Panc1 (cell line): ENCODE data around the gene PRR35. TPM values are rescaled to one million over a fixed set of nuclear protein-coding genes. Genes with fewer than 3 reads are reported as not detected.

ENCODE experiments used
- ATAC-seq: fragments of 200-7000 bp; cut with Tn5 transposase; 2 replicates; pipeline ENCODE4 v1.9.1; 2020; ENCODE audit warnings: mild to moderate bottlenecking, moderate library complexity
- BruUV-seq: library from RNA; stranded (reverse); fragments of 400-500 nt; replicated peaks from 2 replicates; lab custom pipeline; 2021; lab: Mats Ljungman, UMichigan
- CTCF ChIA-PET: fragments of 300-600 bp; sonication (Branson Sonifier 250); formaldehyde crosslinking; loops from one replicate; lab custom pipeline; 2022; ENCODE audit warnings: antibody characterized with exemption; lab: Charles Lee
- POLR2A ChIA-PET: fragments of 300-600 bp; sonication (Branson Sonifier 250); formaldehyde crosslinking; loops from one replicate; lab custom pipeline; 2022; ENCODE audit warnings: antibody characterized with exemption; lab: Charles Lee
- DNase-seq: peaks from one replicate; pipeline ENCODE4 v3.0.0-alpha.2; 2010; ENCODE audit warnings: low read depth, low spot score
- H3K27ac ChIP-seq: 2 replicates; pipeline ENCODE4 v1.5.1; 2011; ENCODE audit warnings: mild to moderate bottlenecking, low read length, inconsistent platforms
- H3K27me3 ChIP-seq: fragments of 200-500 bp; sonication (Bioruptor generic); 2 replicates; pipeline ENCODE4 v1.6.0; 2014; ENCODE audit warnings: low read length, inconsistent platforms; ENCODE audit not compliant: control insufficient read depth, insufficient read depth
- H3K36me3 ChIP-seq: fragments of 200-500 bp; sonication (Bioruptor generic); 2 replicates; pipeline ENCODE4 v1.5.1; 2014; ENCODE audit warnings: inconsistent platforms, mild to moderate bottlenecking, low read length, moderate library complexity; ENCODE audit not compliant: control insufficient read depth, insufficient read depth
- H3K4me1 ChIP-seq: 2 replicates; pipeline ENCODE4 v1.5.1; 2011; ENCODE audit warnings: inconsistent platforms, mild to moderate bottlenecking, low read length, moderate library complexity; ENCODE audit not compliant: control insufficient read depth, insufficient read depth
- H3K4me3 ChIP-seq, 2 experiments: 2 replicates each; pipeline ENCODE4 v1.5.1; 2011 to 2012; ENCODE audit warnings: low read depth in 2 of 2, low read length in 2 of 2, mild to moderate bottlenecking in 2 of 2, inconsistent platforms in 1 of 2, moderate library complexity in 1 of 2
- H3K9me3 ChIP-seq: fragments of 200-500 bp; sonication (Bioruptor generic); 2 replicates; pipeline ENCODE4 v1.5.1; 2014; ENCODE audit warnings: low read depth, mild to moderate bottlenecking, inconsistent platforms, low read length, moderate library complexity; ENCODE audit not compliant: control insufficient read depth, insufficient read depth
- POLR2AphosphoS5 ChIP-seq: IDR thresholded peaks from 2 replicates; pipeline ENCODE4 v1.6.1; 2012; ENCODE audit warnings: mild to moderate bottlenecking, low read depth, low read length, moderate library complexity
- SIN3A ChIP-seq: IDR thresholded peaks from 2 replicates; pipeline ENCODE4 v1.6.1; 2012; ENCODE audit warnings: low read depth, mild to moderate bottlenecking, low read length, moderate library complexity, borderline replicate concordance; ENCODE audit not compliant: insufficient read depth
- TCF7L2 ChIP-seq: IDR thresholded peaks from 2 replicates; pipeline ENCODE4 v1.6.1; 2011; ENCODE audit warnings: mild to moderate bottlenecking, low read depth, low read length, inconsistent platforms
- in situ Hi-C: cut with HindIII; loops from 2 replicates; pipeline ENCODE4 v1.10.0; 2016; ENCODE audit warnings: low sequenced_read_pairs, low pct_unique_long_range_greater_than_20kb
- intact Hi-C: fragments of 100-400 bp; cut with micrococcal nuclease; formaldehyde crosslinking; loops from one replicate; pipeline ENCODE4 v1.10.0; 2022; ENCODE audit not compliant: unreplicated experiment
- total RNA-seq: library from RNA; stranded (reverse); gene quantifications from one replicate; pipeline ENCODE4 v1.2.1, GENCODE V29; 2021; ENCODE audit not compliant: unreplicated experiment
- TF ChIP-seq, protein P1 (sequence below): fragments of 450-650 bp; IDR thresholded peaks from 2 replicates; pipeline ENCODE4 v1.5.1; 2017; ENCODE audit warnings: mild to moderate bottlenecking
- TF ChIP-seq, protein P2 (sequence below), 2 experiments: IDR thresholded peaks; 2 replicates each; pipeline ENCODE4 v1.6.1; 2011 to 2012; ENCODE audit warnings: low read depth in 2 of 2, control low read depth in 1 of 2, low read length in 1 of 2, mild to moderate bottlenecking in 1 of 2, moderate library complexity in 1 of 2; ENCODE audit not compliant: insufficient read depth in 1 of 2

Gene PRR35
- total RNA-seq, 1 experiment from 2014 or later, result 2.2 TPM

DNA sequence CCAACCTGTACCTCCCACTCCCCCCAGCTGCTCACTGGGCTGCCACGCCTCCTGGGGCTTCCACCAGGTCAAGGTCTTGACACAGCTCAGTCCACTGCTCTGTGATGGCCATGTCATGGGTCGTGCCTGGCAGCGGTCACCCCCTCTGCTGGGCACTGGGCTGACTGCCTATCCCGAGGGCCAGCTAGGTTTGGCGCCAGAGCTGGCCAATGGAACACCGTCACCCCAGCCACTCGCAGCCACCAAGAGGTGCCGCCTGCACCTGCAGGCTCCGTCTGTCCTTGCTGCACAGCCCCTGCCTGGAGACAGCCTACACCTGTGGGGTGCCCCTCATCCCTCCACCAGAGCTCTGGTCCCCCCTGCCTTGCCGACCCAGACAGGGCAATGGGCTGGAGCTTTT is 25.2 kb downstream of the PRR35 start:
- CTCF ChIA-PET, result interaction anchor here (0.7 kb wide), 1 partner anchor 48 kb away, joined by 4 read pairs; no protein-coding TSS in a partner anchor
- ATAC-seq (no peak), DNase-seq (no peak)
- TF ChIP-seq, protein P1, sequence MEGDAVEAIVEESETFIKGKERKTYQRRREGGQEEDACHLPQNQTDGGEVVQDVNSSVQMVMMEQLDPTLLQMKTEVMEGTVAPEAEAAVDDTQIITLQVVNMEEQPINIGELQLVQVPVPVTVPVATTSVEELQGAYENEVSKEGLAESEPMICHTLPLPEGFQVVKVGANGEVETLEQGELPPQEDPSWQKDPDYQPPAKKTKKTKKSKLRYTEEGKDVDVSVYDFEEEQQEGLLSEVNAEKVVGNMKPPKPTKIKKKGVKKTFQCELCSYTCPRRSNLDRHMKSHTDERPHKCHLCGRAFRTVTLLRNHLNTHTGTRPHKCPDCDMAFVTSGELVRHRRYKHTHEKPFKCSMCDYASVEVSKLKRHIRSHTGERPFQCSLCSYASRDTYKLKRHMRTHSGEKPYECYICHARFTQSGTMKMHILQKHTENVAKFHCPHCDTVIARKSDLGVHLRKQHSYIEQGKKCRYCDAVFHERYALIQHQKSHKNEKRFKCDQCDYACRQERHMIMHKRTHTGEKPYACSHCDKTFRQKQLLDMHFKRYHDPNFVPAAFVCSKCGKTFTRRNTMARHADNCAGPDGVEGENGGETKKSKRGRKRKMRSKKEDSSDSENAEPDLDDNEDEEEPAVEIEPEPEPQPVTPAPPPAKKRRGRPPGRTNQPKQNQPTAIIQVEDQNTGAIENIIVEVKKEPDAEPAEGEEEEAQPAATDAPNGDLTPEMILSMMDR, result 0 out of 2 replicates have a peak, but pooled peaks have one; percentile 25
- TF ChIP-seq POLR2AphosphoS5, result peak; percentile 15; the same call in 1 of the 2 replicates
- TF ChIP-seq, protein P2, sequence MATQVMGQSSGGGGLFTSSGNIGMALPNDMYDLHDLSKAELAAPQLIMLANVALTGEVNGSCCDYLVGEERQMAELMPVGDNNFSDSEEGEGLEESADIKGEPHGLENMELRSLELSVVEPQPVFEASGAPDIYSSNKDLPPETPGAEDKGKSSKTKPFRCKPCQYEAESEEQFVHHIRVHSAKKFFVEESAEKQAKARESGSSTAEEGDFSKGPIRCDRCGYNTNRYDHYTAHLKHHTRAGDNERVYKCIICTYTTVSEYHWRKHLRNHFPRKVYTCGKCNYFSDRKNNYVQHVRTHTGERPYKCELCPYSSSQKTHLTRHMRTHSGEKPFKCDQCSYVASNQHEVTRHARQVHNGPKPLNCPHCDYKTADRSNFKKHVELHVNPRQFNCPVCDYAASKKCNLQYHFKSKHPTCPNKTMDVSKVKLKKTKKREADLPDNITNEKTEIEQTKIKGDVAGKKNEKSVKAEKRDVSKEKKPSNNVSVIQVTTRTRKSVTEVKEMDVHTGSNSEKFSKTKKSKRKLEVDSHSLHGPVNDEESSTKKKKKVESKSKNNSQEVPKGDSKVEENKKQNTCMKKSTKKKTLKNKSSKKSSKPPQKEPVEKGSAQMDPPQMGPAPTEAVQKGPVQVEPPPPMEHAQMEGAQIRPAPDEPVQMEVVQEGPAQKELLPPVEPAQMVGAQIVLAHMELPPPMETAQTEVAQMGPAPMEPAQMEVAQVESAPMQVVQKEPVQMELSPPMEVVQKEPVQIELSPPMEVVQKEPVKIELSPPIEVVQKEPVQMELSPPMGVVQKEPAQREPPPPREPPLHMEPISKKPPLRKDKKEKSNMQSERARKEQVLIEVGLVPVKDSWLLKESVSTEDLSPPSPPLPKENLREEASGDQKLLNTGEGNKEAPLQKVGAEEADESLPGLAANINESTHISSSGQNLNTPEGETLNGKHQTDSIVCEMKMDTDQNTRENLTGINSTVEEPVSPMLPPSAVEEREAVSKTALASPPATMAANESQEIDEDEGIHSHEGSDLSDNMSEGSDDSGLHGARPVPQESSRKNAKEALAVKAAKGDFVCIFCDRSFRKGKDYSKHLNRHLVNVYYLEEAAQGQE (IDR thresholded peaks at IDR 0.05; ENCODE audit: insufficient read depth in 1 of 2, low read depth in 2 of 2, low read length in 1 of 2), result no peak
- TF ChIP-seq TCF7L2, result no peak
- Histone ChIP-seq H3K4me3 (no peak overlapping the region), H3K27ac (no peak overlapping the region), H3K36me3 (no peaks in the 10 kb centered on the region), H3K27me3 (no peaks in the 10 kb centered on the region), H3K9me3 (no peaks in the 10 kb centered on the region), H3K4me1 (peaks cover 27% of the 10 kb centered on the region)
- BruUV-seq, result no TSS peak
- intact Hi-C loops, result no loop called here
- in situ Hi-C loops, result no loop called here
- POLR2A ChIA-PET, result no interaction called here

DNA sequence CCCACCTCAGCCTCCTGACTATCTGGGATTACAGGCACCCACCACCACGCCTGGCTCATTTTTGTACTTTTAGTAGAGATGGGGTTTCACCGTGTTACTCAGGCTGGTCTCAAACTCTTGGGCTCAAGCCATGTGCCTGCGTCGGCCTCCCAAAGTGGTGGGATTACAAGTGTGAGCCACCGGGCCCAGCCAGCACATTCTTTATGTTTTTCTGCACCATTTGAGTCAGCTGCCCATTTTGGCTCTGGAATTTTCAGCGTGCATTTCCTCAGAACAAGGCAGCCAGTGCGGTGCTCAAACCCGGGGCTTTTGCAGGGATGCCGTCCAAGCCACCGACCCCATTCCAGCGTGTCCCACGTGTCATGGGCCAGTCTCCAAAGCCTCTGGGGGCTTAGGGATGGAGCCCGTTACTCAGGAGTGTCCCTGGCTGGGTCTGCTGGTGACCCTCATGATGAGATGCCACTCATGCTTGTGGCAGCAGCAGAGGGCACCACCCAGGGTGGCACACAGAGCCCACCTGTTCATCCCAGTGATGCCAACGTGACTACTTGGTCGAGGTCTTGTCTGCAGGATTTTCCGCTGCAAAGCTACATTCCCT is 26.0 kb downstream of the PRR35 start:
- in situ Hi-C loops, result no loop called here
- DNase-seq (no peak), ATAC-seq (no peak)
- TF ChIP-seq SIN3A (no peak), TCF7L2 (no peak), POLR2AphosphoS5 (no peak)
- no peak overlapping the region for H3K27ac ChIP-seq
- no peaks in the 10 kb centered on the region for H3K36me3 ChIP-seq
- ChIA-PET CTCF (no interaction called here), POLR2A (no interaction called here)
- H3K4me3 ChIP-seq, result no peak overlapping the region
- BruUV-seq, result no TSS peak
- peaks cover 27% of the 10 kb centered on the region for H3K4me1 ChIP-seq
- H3K9me3 ChIP-seq, result no peaks in the 10 kb centered on the region
- intact Hi-C loops, result no loop called here
- H3K27me3 ChIP-seq, result no peaks in the 10 kb centered on the region
